ENCODE data around the gene DDX11. TPM values are rescaled to one million over a fixed set of nuclear protein-coding genes. Genes with fewer than 3 reads are reported as not detected.
A peak's percentile ranks its signal among the peaks of the same experiment; 100 is the strongest.
"Not testable (repeated sequence)": the region's sequence is repeated elsewhere in the genome, so short reads cannot be mapped to it uniquely, and the experiment has no call there.

The DDX11 gene
- polyA plus RNA-seq, 3 donors: 0.61 to 41.2 (median 1.7) TPM

GRCh38 chr12:31103561-31103975 is 29.9 kb downstream of the DDX11 start:
- H2AFZ ChIP-seq (ENCODE audit: insufficient read depth, low read depth, low read length, poor library complexity, severe bottlenecking); H3K4me2 ChIP-seq (replicated peaks; ENCODE audit: extremely low read depth, low read length, poor library complexity, severe bottlenecking); H3K79me2 ChIP-seq (ENCODE audit: insufficient read depth, low read length); H3K27ac Mint-ChIP-seq; DNase-seq; H3K27me3 Mint-ChIP-seq (ENCODE audit: low read depth in 3 of 3); H3K27me3 ChIP-seq (ENCODE audit: control insufficient read depth in 2 of 2, insufficient read depth in 2 of 2, low read length in 2 of 2); H4K20me1 ChIP-seq (ENCODE audit: insufficient read depth, low read length); H3K9me3 Mint-ChIP-seq; H3K9ac ChIP-seq (ENCODE audit: insufficient read depth, low read length, poor library complexity, severe bottlenecking); H3K4me3 ChIP-seq (replicated peaks in 1 of 3; ENCODE audit: low read depth in 2 of 3, low read length in 3 of 3); intact Hi-C loops (cut with micrococcal nuclease); H3K4me1 ChIP-seq (ENCODE audit: control insufficient read depth in 1 of 2, insufficient read depth in 2 of 2, low read length in 2 of 2); H3K4me3 Mint-ChIP-seq; H3K4me1 Mint-ChIP-seq; H3K27ac ChIP-seq (ENCODE audit: low read depth in 1 of 2, low read length in 2 of 2); H3K9me3 ChIP-seq (replicated peaks in 1 of 2; ENCODE audit: control insufficient read depth in 1 of 2, insufficient read depth in 1 of 2, low read length in 2 of 2): not testable (repeated sequence)
- H3K36me3 ChIP-seq (replicated peaks in 1 of 2; ENCODE audit: control insufficient read depth in 1 of 2, insufficient read depth in 2 of 2, low read length in 2 of 2): peaks cover 16 to 21% of the 10 kb centered on the region in 2 donors
- peaks cover 21 to 34% of the 10 kb centered on the region in 2 donors for H3K36me3 Mint-ChIP-seq
- WGBS (ENCODE audit: insufficient coverage): 82% methylated on average over 16 of the region's 16 CpGs

GRCh38 chr12:31104220-31104619 is 30.6 kb downstream of the DDX11 start:
- H3K27ac Mint-ChIP-seq: peak overlapping the region in 1 of 7 donors; percentile 21
- H3K79me2 ChIP-seq (ENCODE audit: insufficient read depth, low read length); H3K27me3 Mint-ChIP-seq (ENCODE audit: low read depth in 3 of 3); H3K4me3 Mint-ChIP-seq; H3K27me3 ChIP-seq (ENCODE audit: control insufficient read depth in 2 of 2, insufficient read depth in 2 of 2, low read length in 2 of 2); DNase-seq; H3K4me3 ChIP-seq (replicated peaks in 1 of 3; ENCODE audit: low read depth in 2 of 3, low read length in 3 of 3); H3K9ac ChIP-seq (ENCODE audit: insufficient read depth, low read length, poor library complexity, severe bottlenecking); H3K4me1 ChIP-seq (ENCODE audit: control insufficient read depth in 1 of 2, insufficient read depth in 2 of 2, low read length in 2 of 2); H3K4me2 ChIP-seq (replicated peaks; ENCODE audit: extremely low read depth, low read length, poor library complexity, severe bottlenecking); H3K4me1 Mint-ChIP-seq; H3K9me3 Mint-ChIP-seq; H3K9me3 ChIP-seq (replicated peaks in 1 of 2; ENCODE audit: control insufficient read depth in 1 of 2, insufficient read depth in 1 of 2, low read length in 2 of 2); H4K20me1 ChIP-seq (ENCODE audit: insufficient read depth, low read length); H3K27ac ChIP-seq (ENCODE audit: low read depth in 1 of 2, low read length in 2 of 2); H2AFZ ChIP-seq (ENCODE audit: insufficient read depth, low read depth, low read length, poor library complexity, severe bottlenecking); intact Hi-C loops (cut with micrococcal nuclease): not testable (repeated sequence)
- peaks cover 21 to 31% of the 10 kb centered on the region in 2 donors for H3K36me3 Mint-ChIP-seq
- 83% methylated on average over 4 of the region's 4 CpGs for WGBS (ENCODE audit: insufficient coverage)
- peaks cover 16 to 21% of the 10 kb centered on the region in 2 donors for H3K36me3 ChIP-seq (replicated peaks in 1 of 2; ENCODE audit: control insufficient read depth in 1 of 2, insufficient read depth in 2 of 2, low read length in 2 of 2)

- not testable (repeated sequence) for H3K4me3 Mint-ChIP-seq
Measured at GRCh38 chr12:31104773-31105172, 31.1 kb downstream of the DDX11 start.

More at GRCh38 chr12:31104773-31105172, 31.1 kb downstream of the DDX11 start:
- DNase-seq; H3K79me2 ChIP-seq (ENCODE audit: insufficient read depth, low read length); H3K4me2 ChIP-seq (replicated peaks; ENCODE audit: extremely low read depth, low read length, poor library complexity, severe bottlenecking); H3K9me3 Mint-ChIP-seq; H3K4me3 ChIP-seq (replicated peaks in 1 of 3; ENCODE audit: low read depth in 2 of 3, low read length in 3 of 3); H3K27me3 Mint-ChIP-seq (ENCODE audit: low read depth in 3 of 3); H3K27me3 ChIP-seq (ENCODE audit: control insufficient read depth in 2 of 2, insufficient read depth in 2 of 2, low read length in 2 of 2); H2AFZ ChIP-seq (ENCODE audit: insufficient read depth, low read depth, low read length, poor library complexity, severe bottlenecking); H3K9me3 ChIP-seq (replicated peaks in 1 of 2; ENCODE audit: control insufficient read depth in 1 of 2, insufficient read depth in 1 of 2, low read length in 2 of 2); H3K4me1 Mint-ChIP-seq; H3K4me1 ChIP-seq (ENCODE audit: control insufficient read depth in 1 of 2, insufficient read depth in 2 of 2, low read length in 2 of 2); H3K27ac Mint-ChIP-seq; H3K9ac ChIP-seq (ENCODE audit: insufficient read depth, low read length, poor library complexity, severe bottlenecking); H3K27ac ChIP-seq (ENCODE audit: low read depth in 1 of 2, low read length in 2 of 2); H4K20me1 ChIP-seq (ENCODE audit: insufficient read depth, low read length); intact Hi-C loops (cut with micrococcal nuclease): not testable (repeated sequence)
- H3K36me3 Mint-ChIP-seq: peaks cover 21 to 30% of the 10 kb centered on the region in 2 donors
- 100% methylated on average over 6 of the region's 14 CpGs for WGBS (ENCODE audit: insufficient coverage)
- H3K36me3 ChIP-seq (replicated peaks in 1 of 2; ENCODE audit: control insufficient read depth in 1 of 2, insufficient read depth in 2 of 2, low read length in 2 of 2): peaks cover 16 to 21% of the 10 kb centered on the region in 2 donors

Data from CD14-positive monocyte (primary cell).